HEK293 (cell line): ENCODE data around the gene ZBTB22.

Source experiments
- KLF9 ChIP-seq: fragments of 450-650 bp; formaldehyde crosslinking; IDR thresholded peaks from 2 replicates; pipeline ENCODE4 v1.5.1; 2016; ENCODE audit warnings: missing biosample characterization, missing genetic modification characterization, low read depth
- ZNF549 ChIP-seq: fragments of 450-650 bp; IDR thresholded peaks from 2 replicates; pipeline ENCODE4 v1.5.1; 2018; ENCODE audit warnings: missing biosample characterization, missing genetic modification characterization, mild to moderate bottlenecking, inconsistent platforms, moderate library complexity
- TF ChIP-seq, protein P1 (sequence below): fragments of 450-650 bp; formaldehyde crosslinking; IDR thresholded peaks from 2 replicates; pipeline ENCODE4 v1.5.1; 2016; ENCODE audit warnings: missing biosample characterization, missing genetic modification characterization

- TF ChIP-seq, protein P1, sequence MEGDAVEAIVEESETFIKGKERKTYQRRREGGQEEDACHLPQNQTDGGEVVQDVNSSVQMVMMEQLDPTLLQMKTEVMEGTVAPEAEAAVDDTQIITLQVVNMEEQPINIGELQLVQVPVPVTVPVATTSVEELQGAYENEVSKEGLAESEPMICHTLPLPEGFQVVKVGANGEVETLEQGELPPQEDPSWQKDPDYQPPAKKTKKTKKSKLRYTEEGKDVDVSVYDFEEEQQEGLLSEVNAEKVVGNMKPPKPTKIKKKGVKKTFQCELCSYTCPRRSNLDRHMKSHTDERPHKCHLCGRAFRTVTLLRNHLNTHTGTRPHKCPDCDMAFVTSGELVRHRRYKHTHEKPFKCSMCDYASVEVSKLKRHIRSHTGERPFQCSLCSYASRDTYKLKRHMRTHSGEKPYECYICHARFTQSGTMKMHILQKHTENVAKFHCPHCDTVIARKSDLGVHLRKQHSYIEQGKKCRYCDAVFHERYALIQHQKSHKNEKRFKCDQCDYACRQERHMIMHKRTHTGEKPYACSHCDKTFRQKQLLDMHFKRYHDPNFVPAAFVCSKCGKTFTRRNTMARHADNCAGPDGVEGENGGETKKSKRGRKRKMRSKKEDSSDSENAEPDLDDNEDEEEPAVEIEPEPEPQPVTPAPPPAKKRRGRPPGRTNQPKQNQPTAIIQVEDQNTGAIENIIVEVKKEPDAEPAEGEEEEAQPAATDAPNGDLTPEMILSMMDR (tag by site-specific recombination) = no peak
- TF ChIP-seq KLF9 (tag by site-specific recombination) = no peak
- TF ChIP-seq ZNF549 = no peak
Measured at GRCh38 chr6:33367009-33367714, 49.6 kb upstream of the ZBTB22 start.
